HFF-Myc (cell line): Measurements from ENCODE around the gene CARD19.

ENCODE experiments used
- DNase-seq: peaks from one replicate; pipeline ENCODE4 v3.0.0-alpha.2; 2011; ENCODE audit warnings: low read depth; ENCODE audit errors: extremely low read depth
- H3K4me3 ChIP-seq: replicated peaks from 2 replicates; pipeline ENCODE4 v1.5.1; 2011; ENCODE audit warnings: low read depth, mild to moderate bottlenecking, control low read depth, low read length
- CTCF ChIP-seq: IDR thresholded peaks from 2 replicates; pipeline ENCODE4 v1.5.1; 2012; ENCODE audit warnings: mild to moderate bottlenecking, low read depth, low read length, control low read depth; ENCODE audit errors: missing control alignments

CARD19 gene

GRCh38 chr9:93093127-93093876 lies 2.7 kb upstream of the CARD19 start:
- H3K4me3 ChIP-seq = no peak overlapping the region
- no peak for TF ChIP-seq CTCF
- no peak for DNase-seq

GRCh38 chr9:93093877-93094657 lies 1.9 kb upstream of the CARD19 start:
- DNase-seq = no peak
- no peak for TF ChIP-seq CTCF
- no peak overlapping the region for H3K4me3 ChIP-seq

GRCh38 chr9:93094658-93095204 lies 1.3 kb upstream of the CARD19 start:
- peak overlapping the region; percentile 40 for H3K4me3 ChIP-seq
- TF ChIP-seq CTCF = no peak
- no peak for DNase-seq

- DNase-seq = peak; percentile 89
- H3K4me3 ChIP-seq = peak overlapping the region; percentile 40
- no peak for TF ChIP-seq CTCF
These were observed 549 bp upstream of the CARD19 start for GRCh38 chr9:93095205-93096130.

- no peak for DNase-seq
- TF ChIP-seq CTCF = no peak
These were observed 880 bp downstream of the CARD19 start for GRCh38 chr9:93096811-93097382.

More at GRCh38 chr9:93096811-93097382, 880 bp downstream of the CARD19 start:
- peak overlapping the region; percentile 57 for H3K4me3 ChIP-seq
